IPS DF 6.9 (cell line): ENCODE results near the gene FIGNL2.
"Not testable (repeated sequence)": the region's sequence is repeated elsewhere in the genome, so short reads cannot be mapped to it uniquely, and the experiment has no call there.

Experiments
- DNase-seq: peaks from one replicate; pipeline ENCODE4 v3.0.0-alpha.2; 2013; ENCODE audit warnings: low read depth, low spot score
- H3K27ac ChIP-seq: one replicate; pipeline ENCODE4 v1.5.1; 2013; ENCODE audit warnings: low read length, control low read depth
- H3K27me3 ChIP-seq: 2 replicates; pipeline ENCODE4 v1.6.1; 2013; ENCODE audit warnings: mild to moderate bottlenecking, low read length; ENCODE audit not compliant: control insufficient read depth, insufficient read depth
- H3K36me3 ChIP-seq: 2 replicates; pipeline ENCODE4 v1.6.1; 2013; ENCODE audit warnings: low read length; ENCODE audit not compliant: control insufficient read depth, insufficient read depth
- H3K4me1 ChIP-seq: 2 replicates; pipeline ENCODE4 v1.6.1; 2013; ENCODE audit warnings: low read length; ENCODE audit not compliant: control insufficient read depth, insufficient read depth
- H3K4me3 ChIP-seq: 2 replicates; pipeline ENCODE4 v1.5.1; 2013; ENCODE audit warnings: mild to moderate bottlenecking, low read length
- H3K9me3 ChIP-seq: 2 replicates; pipeline ENCODE4 v1.6.1; 2013; ENCODE audit warnings: low read length, inconsistent platforms; ENCODE audit not compliant: control insufficient read depth, insufficient read depth
- WGBS: extraction: QIAGEN DNeasy Blood & Tissue Kit; methylation state at CpG from one replicate; pipeline ENCODE4 v1.1.7; 2013; ENCODE audit warnings: mixed read lengths, missing lambda C conversion rate; ENCODE audit not compliant: insufficient read length, insufficient coverage; 5-methylcytosine and 5-hydroxymethylcytosine counted together

FIGNL2 gene

DNA sequence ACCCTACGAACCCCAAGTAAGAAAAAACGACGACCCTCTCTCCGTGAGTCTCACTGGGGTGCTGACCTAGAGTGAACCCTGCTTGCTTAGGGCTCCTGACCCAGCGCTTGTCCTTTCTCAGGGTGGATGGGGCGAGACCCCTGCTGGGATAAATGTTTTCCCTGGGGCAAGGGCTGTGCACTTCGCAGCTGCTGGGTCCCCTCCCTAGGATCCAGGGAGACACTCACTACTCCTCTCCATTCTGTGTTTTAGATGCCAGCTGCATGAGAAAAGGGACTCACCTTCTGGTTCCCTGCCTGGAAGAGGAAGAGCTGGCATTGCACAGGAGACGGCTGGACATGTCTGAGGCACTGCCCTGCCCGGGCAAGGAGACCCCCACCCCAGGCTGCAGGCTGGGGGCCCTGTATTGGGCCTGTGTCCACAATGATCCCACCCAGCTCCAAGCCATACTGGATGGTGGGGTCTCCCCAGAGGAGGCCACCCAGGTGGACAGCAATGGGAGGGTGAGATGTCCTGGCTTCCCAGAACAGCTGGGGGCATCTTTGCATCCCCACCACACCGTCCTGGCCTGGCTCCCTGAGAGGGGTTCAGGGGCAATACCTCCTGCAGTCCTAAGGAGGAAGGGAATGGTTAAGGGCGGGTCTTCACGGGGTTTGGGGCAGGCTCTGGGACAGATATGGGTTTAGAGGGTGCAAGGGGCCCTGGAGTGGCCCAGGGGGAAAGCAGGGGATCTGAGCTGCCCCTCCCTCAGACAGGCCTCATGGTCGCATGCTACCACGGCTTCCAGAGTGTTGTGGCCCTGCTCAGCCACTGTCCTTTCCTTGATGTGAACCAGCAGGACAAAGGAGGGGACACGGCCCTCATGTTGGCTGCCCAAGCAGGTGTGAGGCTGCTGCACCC is 40.0 kb upstream of the FIGNL2 start:
- peak overlapping the region; percentile 15; the same call in 1 of the 2 replicates for H3K4me3 ChIP-seq
- no CpG with 5 or more reads among the region's 15 CpGs for WGBS
- no peaks in the 10 kb centered on the region for H3K27me3 ChIP-seq
- H3K4me1 ChIP-seq, result peaks cover 1% of the 10 kb centered on the region; the same call in 1 of the 2 replicates
- H3K27ac ChIP-seq, result no peak overlapping the region
- H3K36me3 ChIP-seq, result no peaks in the 10 kb centered on the region
- no peak for DNase-seq
- no peaks in the 10 kb centered on the region for H3K9me3 ChIP-seq

DNA sequence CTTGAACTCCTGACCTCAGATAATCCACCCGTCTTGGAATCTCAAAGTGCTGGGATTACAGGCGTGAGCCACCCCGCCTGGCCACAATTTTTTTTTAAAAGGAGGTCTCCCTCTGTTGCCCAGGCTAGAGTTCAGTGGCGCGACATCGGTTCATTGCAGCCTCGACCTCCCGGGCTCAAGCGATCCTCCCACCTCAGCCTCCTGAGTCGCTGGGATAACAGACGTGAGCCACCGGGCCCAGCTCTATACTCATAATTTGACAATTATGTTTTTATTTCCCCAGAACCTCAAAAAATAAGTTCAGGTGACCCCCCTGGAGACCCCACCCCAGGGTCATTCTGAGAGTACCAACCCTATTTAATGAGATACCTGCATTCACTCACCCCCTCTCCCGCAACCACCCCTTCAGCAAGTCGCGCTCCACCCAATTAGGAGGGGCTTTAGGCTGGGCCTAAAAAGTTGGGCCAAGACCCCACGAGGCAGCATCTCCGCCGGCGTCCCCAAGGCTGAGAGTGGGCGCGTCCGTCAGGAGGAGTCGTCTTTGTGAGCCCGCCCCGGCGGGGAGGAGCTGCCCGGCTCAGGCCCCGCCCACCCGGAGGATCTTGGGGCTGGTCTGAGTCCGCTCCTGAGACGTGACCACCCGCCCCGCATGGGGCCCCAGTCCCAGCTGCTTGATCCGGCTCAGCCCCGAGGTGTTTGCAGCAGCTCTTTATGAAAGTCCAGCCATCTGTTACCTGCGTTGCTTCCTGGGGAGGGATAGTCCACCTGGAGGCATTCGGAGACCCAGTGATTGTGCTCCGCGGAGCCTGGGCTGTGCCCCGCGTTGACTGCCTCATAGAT is 39.2 kb upstream of the FIGNL2 start, which contains the start of gene ANKRD33:
ANKRD33 (plus strand) TSS at position 628 of the 840 bp plus-strand sequence; CDS start at position 712, 84 bp downstream.
- H3K4me1 ChIP-seq, result peaks cover 1% of the 10 kb centered on the region; the same call in 1 of the 2 replicates
- DNase-seq, result peak; percentile 47
- peak within 1 kb of the TSS; percentile 15; the same call in 1 of the 2 replicates for H3K4me3 ChIP-seq
- H3K36me3 ChIP-seq, result no peaks in the 10 kb centered on the region
- no peak within 1 kb of the TSS for H3K27ac ChIP-seq
- no peaks in the 10 kb centered on the region for H3K9me3 ChIP-seq
- no peaks in the 10 kb centered on the region for H3K27me3 ChIP-seq
- WGBS, result no CpG with 5 or more reads among the region's 41 CpGs

DNA sequence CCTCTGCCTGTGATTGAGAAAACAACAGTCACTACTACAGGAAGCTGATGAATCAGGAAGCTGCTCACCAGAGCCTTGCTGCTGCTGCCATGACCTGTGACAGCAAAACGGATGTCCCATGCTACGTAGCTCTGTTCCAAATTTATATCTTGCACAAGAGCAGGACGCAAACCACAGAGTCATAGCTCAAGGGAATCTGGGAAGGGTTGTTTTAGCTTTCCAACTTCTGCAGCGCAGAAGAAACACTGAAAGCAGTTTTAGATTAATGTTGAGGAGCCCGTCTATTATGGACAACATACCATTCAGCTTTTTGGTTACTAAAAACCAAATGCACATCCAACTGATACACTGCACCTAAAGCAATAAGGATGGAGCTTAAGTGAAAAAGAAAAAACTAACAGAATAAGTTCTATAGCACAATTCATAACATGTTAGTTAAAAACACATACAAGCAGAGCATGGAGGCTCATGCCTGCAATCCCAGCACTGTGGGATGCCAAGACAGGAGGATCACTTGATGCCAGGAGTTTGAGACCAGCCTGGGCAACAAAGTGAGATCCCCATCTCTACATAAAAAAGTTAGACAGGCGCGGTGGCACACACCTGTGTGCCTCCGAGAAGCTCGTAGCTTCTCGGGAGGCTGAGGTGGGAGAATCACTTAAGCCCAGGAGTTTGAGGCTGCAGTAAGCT is 37.6 kb upstream of the FIGNL2 start:
- Histone ChIP-seq H3K27me3 (no peaks in the 10 kb centered on the region), H3K27ac (no peak overlapping the region), H3K4me3 (no peak overlapping the region), H3K4me1 (peaks cover 1% of the 10 kb centered on the region; the same call in 1 of the 2 replicates), H3K36me3 (no peaks in the 10 kb centered on the region), H3K9me3 (no peaks in the 10 kb centered on the region)
- WGBS, result no CpG with 5 or more reads among the region's 10 CpGs
- no peak for DNase-seq

DNA sequence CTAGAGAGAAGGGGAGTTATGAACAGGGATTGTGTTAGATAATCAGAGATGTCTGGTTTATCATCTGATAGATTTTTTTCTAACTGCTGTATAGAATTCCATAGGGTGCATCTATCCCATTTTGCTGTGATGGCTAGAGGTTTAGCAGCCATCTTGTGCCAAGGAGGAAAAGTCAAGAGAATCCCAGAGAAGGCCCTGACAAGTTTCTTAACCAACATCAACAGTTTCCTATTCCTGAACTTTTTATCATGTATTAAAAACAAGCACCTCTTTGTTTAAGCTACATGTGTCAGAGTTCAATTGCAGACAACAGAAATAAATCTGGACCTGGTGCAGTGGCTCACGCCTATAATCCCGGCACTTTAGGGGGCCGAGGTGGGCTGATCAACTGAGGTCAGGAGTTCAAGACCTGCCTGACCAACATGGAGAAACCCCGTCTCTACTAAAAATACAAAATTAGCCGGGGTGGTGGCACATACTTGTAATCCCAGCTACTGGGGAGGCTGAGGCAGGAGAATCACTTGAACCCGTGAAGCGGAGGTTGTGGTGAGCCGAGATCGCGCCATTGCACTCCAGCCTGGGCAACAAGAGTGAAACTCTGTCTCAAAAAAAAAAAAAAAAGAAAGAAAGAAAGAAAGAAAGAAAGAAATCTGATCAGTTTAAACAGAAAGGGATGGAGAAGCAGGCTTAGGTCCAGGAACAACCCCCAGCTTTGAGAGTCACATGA is 36.9 kb upstream of the FIGNL2 start:
- H3K4me1 ChIP-seq, H3K27me3 ChIP-seq, H3K36me3 ChIP-seq, DNase-seq, H3K9me3 ChIP-seq, H3K4me3 ChIP-seq, H3K27ac ChIP-seq: not testable (repeated sequence)
- WGBS, result no CpG with 5 or more reads among the region's 10 CpGs

DNA sequence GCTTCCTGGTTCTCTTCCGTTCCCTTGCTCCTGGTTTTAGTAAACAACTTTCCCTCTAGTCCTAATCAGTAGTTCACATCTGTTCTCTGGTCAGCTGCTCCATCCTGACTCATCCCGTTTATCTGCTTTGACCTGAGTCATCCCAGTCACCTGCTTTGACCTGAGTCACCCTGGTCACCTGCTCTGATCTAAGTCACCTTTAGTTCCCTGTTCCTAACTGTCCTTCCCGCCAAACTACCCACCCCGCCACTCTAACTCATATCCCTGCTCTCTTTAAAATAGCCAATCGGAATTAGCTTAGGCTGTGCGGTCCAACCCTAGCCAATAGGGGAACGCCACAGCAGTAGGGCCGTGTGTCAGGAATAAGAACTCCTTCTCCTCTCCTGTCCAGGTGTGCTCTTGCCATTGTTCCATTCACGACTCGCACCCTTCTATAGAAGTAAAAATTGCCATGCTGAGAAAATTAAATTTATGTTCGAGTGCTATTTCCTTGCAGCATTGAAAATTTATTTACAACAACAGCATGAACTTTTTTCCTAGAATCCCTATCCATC is 36.2 kb upstream of the FIGNL2 start:
- no peaks in the 10 kb centered on the region for H3K36me3 ChIP-seq
- DNase-seq, result no peak

DNA sequence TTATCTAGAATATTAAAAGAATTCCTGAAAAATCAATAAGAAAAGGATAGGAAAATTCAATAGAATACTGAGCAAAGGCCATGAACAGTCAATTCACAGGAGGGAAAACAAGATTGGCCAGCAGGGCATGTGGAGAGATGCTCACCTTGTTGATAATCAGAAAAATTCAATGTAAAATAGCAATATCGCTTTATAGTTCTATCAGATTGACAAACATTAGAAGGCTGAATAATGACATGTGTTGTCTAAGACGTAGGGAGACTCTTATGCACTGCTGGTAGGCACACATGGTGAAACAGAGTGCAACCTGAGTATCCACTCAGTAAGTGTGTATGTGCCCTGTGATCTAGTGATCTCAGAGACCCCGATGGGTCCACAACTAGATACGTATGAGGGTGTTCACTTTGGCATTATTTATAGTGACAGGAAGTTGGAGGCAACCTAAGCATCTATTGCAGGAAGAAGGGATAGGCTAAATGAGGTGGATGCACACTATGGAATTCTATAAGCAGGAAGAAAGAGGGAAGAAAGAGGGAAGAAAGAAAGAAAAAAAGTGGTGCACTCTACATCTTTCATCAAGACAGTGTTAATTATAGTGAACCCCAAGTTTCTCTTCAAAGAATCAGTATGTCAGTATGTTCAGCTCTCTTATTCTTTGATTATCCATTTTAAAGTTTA is 35.6 kb upstream of the FIGNL2 start:
- H3K27me3 ChIP-seq, result no peaks in the 10 kb centered on the region
- no peak overlapping the region for H3K27ac ChIP-seq
- H3K4me3 ChIP-seq, result no peak overlapping the region
- H3K36me3 ChIP-seq, result no peaks in the 10 kb centered on the region
- no peak for DNase-seq
- H3K9me3 ChIP-seq, result no peaks in the 10 kb centered on the region
- peaks cover 1% of the 10 kb centered on the region; the same call in 1 of the 2 replicates for H3K4me1 ChIP-seq
- WGBS, result no CpG with 5 or more reads among the region's 4 CpGs

More for the DNA sequence above, 36.2 kb upstream of the FIGNL2 start:
- Histone ChIP-seq H3K27ac (no peak overlapping the region), H3K9me3 (no peaks in the 10 kb centered on the region), H3K4me3 (no peak overlapping the region), H3K4me1 (peaks cover 1% of the 10 kb centered on the region; the same call in 1 of the 2 replicates), H3K27me3 (no peaks in the 10 kb centered on the region)
- no CpG with 5 or more reads among the region's 11 CpGs for WGBS

DNA sequence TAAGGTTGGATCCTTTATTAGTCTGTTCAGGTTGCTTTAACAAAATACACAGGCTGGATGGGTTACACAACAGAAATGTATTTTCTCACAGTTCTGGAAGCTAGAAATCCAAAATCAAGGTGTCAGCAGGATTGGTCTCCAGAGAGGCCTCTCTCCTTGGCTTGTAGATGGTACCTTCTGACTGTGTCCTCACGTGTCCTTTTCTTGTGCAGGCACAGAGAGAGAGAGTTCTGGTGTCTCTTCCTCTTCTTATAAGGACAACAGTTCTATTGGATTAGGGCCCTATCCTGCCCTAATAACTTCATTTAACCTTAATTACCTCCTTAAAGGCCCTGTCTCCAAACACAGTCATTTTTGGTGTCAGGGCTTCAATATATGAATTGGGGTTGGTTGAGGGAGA is 34.8 kb upstream of the FIGNL2 start:
- Histone ChIP-seq H3K4me3 (no peak overlapping the region), H3K36me3 (no peaks in the 10 kb centered on the region), H3K4me1 (no peaks in the 10 kb centered on the region), H3K9me3 (no peaks in the 10 kb centered on the region), H3K27me3 (no peaks in the 10 kb centered on the region), H3K27ac (no peak overlapping the region)
- DNase-seq, result no peak
- WGBS, result no CpG with 5 or more reads among the region's 1 CpG

DNA sequence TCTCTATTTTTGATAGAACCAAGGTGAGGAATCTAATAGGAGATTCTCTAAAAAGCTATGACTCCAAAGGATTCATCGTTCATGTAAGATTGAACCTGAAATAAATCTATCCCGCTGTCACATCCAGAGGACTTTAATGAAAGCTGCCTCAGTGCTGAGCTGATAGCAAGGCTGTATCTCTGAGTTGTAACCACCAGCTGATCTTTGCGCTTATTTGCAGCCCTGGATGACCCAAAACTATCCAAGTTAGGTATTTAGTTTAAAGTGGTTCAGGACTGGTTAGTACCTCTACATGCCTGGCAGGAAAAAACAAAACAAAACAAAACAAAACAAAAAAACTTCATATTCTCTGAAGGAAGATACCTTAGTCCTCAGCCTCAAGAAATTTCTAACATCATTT is 30.6 kb upstream of the FIGNL2 start:
- Histone ChIP-seq H3K9me3 (no peaks in the 10 kb centered on the region), H3K36me3 (no peaks in the 10 kb centered on the region), H3K4me3 (no peak overlapping the region), H3K27me3 (no peaks in the 10 kb centered on the region), H3K27ac (no peak overlapping the region), H3K4me1 (no peaks in the 10 kb centered on the region)
- WGBS, result no CpG with 5 or more reads among the region's 3 CpGs
- no peak for DNase-seq

DNA sequence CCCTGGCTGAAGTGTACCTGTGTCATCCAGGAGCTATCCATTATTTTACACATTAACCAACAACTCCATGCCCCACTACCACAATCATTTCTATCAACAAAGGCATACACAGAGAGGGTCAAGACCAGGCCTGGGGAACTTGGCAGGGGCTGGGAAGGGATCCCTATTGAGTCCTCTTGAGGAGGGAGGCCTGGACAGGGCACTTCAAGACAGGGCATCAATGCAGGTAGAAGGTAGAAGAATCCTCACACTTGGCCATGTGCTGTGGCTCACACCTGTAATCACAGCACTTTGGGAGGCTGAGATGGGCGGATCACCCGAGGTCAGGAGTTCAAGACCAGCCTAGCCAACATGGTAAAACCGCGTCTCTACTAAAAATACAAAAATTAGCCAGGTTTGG is 26.0 kb upstream of the FIGNL2 start:
- H3K27me3 ChIP-seq, result peaks cover 2% of the 10 kb centered on the region; the same call in 1 of the 2 replicates
- no peaks in the 10 kb centered on the region for H3K36me3 ChIP-seq
- H3K27ac ChIP-seq, result no peak overlapping the region
- H3K4me3 ChIP-seq, result no peak overlapping the region
- H3K4me1 ChIP-seq, result peaks cover 4% of the 10 kb centered on the region
- no peaks in the 10 kb centered on the region for H3K9me3 ChIP-seq
- no CpG with 5 or more reads among the region's 4 CpGs for WGBS
- no peak for DNase-seq
